Endodermal cell (in vitro differentiated cells): ENCODE results near the gene NAA30. TPM values are rescaled to one million over a fixed set of nuclear protein-coding genes. Genes with fewer than 3 reads are reported as not detected.

Source experiments
- DNase-seq: peaks from one replicate; pipeline ENCODE4 v3.0.0-alpha.2; 2017
- H3K27ac ChIP-seq: 2 replicates; pipeline ENCODE4 v1.5.1; 2013; ENCODE audit warnings: mild to moderate bottlenecking, low read depth, low read length, moderate library complexity
- H3K27me3 ChIP-seq: 2 replicates; pipeline ENCODE4 v1.6.1; 2013; ENCODE audit warnings: mild to moderate bottlenecking, low read length, moderate library complexity; ENCODE audit not compliant: insufficient read depth, control insufficient read depth, poor library complexity, severe bottlenecking
- H3K36me3 ChIP-seq: 2 replicates; pipeline ENCODE4 v1.7.0; 2013; ENCODE audit warnings: mild to moderate bottlenecking, low read length, moderate library complexity; ENCODE audit not compliant: control insufficient read depth, insufficient read depth
- H3K4me1 ChIP-seq: one replicate; pipeline ENCODE4 v1.7.0; 2013; ENCODE audit warnings: low read length; ENCODE audit not compliant: control insufficient read depth, insufficient read depth
- H3K4me3 ChIP-seq: 2 replicates; pipeline ENCODE4 v1.5.1; 2013; ENCODE audit warnings: mild to moderate bottlenecking, low read length, moderate library complexity
- H3K9ac ChIP-seq: 2 replicates; pipeline ENCODE4 v1.6.1; 2013; ENCODE audit warnings: mild to moderate bottlenecking, low read length, moderate library complexity; ENCODE audit not compliant: poor library complexity, severe bottlenecking; ENCODE audit errors: extremely low read depth
- H3K9me3 ChIP-seq: 2 replicates; pipeline ENCODE4 v1.6.1; 2013; ENCODE audit warnings: mild to moderate bottlenecking, low read length, moderate library complexity; ENCODE audit not compliant: control insufficient read depth
- H3K27ac Mint-ChIP-seq: 2 replicates; pipeline ENCODE4 v1.8.0; 2020; ENCODE audit warnings: mixed read lengths
- H3K27me3 Mint-ChIP-seq: 2 replicates; pipeline ENCODE4 v1.8.0; 2021; ENCODE audit warnings: mild to moderate bottlenecking, mixed read lengths; ENCODE audit not compliant: insufficient read depth
- H3K36me3 Mint-ChIP-seq: 2 replicates; pipeline ENCODE4 v1.8.0; 2020; ENCODE audit warnings: low read depth, mixed read lengths
- H3K4me1 Mint-ChIP-seq: 2 replicates; pipeline ENCODE4 v1.8.0; 2020; ENCODE audit warnings: mixed read lengths
- H3K4me3 Mint-ChIP-seq: 2 replicates; pipeline ENCODE4 v1.8.0; 2020; ENCODE audit warnings: mild to moderate bottlenecking, moderate library complexity, mixed read lengths
- H3K9me3 Mint-ChIP-seq: 2 replicates; pipeline ENCODE4 v1.8.0; 2020; ENCODE audit warnings: mild to moderate bottlenecking, mixed read lengths
- WGBS, 2 experiments: methylation state at CpG; one replicate each; pipeline versions ENCODE4 v1.1.5 to v1.1.7; 2013; ENCODE audit warnings: missing lambda C conversion rate in 2 of 2, mixed read lengths in 1 of 2; ENCODE audit not compliant: insufficient coverage in 1 of 2, insufficient read length in 1 of 2; 5-methylcytosine and 5-hydroxymethylcytosine counted together
- total RNA-seq, 2 donors: library from RNA; stranded (reverse); fragmentation: NEBNext Ultra II Directional in 1 of 2; extraction: Animal tissue kit (Norgen Biotek cat#: 25700) in 1 of 2; gene quantifications; 2 replicates in 1 of 2; 3 replicates in 1 of 2; pipeline ENCODE4 v1.2.1, GENCODE V29; 2021
- TF ChIP-seq, protein P1 (sequence below): fragments of 200-600 bp; sonication (generic); conservative IDR thresholded peaks from 2 replicates; pipeline ENCODE4 v1.5.0; 2021; ENCODE audit warnings: antibody characterized with exemption, mild to moderate bottlenecking

The NAA30 gene
- total RNA-seq, 2 donors from 2014 or later = 23.0 to 26.0 TPM

DNA sequence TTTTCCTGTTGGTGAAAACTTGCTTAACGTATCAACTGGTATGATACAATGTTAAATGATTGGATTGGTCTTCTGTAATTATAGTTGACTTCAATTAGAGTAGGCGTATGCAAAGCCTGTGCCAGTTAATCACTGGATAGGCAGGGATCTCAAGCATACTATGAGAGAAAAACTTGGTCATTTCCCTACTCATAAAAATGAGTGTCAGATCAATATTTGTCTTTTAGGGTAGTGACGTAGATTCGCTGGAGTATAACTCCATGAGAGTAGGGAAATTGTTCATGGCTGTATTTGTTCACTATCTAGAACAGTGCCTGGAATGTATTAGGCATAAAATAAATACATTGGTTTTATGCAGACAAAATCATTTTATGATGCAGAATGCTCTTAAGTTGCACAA, 28.6 kb downstream of the NAA30 start:
- H3K4me1 Mint-ChIP-seq = no peaks in the 10 kb centered on the region
- TF ChIP-seq, protein P1, sequence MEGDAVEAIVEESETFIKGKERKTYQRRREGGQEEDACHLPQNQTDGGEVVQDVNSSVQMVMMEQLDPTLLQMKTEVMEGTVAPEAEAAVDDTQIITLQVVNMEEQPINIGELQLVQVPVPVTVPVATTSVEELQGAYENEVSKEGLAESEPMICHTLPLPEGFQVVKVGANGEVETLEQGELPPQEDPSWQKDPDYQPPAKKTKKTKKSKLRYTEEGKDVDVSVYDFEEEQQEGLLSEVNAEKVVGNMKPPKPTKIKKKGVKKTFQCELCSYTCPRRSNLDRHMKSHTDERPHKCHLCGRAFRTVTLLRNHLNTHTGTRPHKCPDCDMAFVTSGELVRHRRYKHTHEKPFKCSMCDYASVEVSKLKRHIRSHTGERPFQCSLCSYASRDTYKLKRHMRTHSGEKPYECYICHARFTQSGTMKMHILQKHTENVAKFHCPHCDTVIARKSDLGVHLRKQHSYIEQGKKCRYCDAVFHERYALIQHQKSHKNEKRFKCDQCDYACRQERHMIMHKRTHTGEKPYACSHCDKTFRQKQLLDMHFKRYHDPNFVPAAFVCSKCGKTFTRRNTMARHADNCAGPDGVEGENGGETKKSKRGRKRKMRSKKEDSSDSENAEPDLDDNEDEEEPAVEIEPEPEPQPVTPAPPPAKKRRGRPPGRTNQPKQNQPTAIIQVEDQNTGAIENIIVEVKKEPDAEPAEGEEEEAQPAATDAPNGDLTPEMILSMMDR = no peak

DNA sequence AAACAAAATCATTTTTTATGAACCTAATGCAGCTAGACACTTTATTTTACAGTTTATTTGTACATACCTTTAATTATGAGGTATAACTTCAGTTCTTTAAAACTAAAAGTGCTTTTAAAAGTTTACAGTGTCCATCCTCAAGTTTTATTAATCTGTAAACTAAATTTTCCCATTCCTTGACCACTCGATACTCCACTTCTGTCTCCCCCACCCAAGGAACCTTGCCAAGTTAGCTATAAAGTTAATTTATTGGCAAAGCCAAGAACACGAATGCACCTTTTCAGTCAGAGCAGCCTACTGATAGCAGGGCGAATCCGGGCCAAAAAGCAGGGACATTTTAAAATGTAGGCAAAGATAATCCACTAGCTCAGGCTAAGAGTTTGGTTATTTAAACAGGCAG, 29.6 kb downstream of the NAA30 start:
- H3K9me3 Mint-ChIP-seq = no peaks in the 10 kb centered on the region
- H3K27ac Mint-ChIP-seq = no peak overlapping the region

More for the DNA sequence above, 28.6 kb downstream of the NAA30 start:
- Histone ChIP-seq H3K4me1 (no peaks in the 10 kb centered on the region), H3K4me3 (no peak overlapping the region), H3K27me3 (no peaks in the 10 kb centered on the region), H3K36me3 (no peaks in the 10 kb centered on the region), H3K9ac (no peak overlapping the region), H3K27ac (no peak overlapping the region), H3K9me3 (no peaks in the 10 kb centered on the region)
- Mint-ChIP-seq H3K4me3 (no peak overlapping the region), H3K36me3 (no peaks in the 10 kb centered on the region), H3K27me3 (no peaks in the 10 kb centered on the region), H3K9me3 (no peaks in the 10 kb centered on the region), H3K27ac (no peak overlapping the region)
- WGBS, 2 experiments = 93 to 96% methylated on average over 3 to 4 of the region's 4 CpGs
- DNase-seq = no peak

DNA sequence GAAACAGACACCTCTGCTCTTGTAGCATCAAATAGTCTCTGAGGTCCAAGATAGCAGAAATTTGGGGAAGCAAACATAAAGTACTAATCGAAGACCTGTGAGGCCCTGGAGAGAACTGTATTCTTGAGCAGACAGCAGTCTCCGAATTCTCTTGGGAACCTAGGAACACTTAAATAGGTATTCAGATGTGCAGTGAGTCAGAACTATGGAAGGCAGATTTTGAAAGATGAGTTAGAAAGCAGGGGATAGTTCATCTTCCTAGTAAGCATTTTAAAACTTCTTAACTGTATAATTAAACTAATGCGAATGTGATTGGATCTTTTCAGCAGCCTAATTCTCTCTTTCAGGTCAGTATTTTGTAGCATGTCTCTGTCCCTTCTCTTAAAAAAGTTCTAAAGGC, 30.6 kb downstream of the NAA30 start:
- no peaks in the 10 kb centered on the region for H3K4me1 ChIP-seq
- H3K36me3 ChIP-seq = no peaks in the 10 kb centered on the region
- H3K9ac ChIP-seq = no peak overlapping the region
- Mint-ChIP-seq H3K4me1 (no peaks in the 10 kb centered on the region), H3K36me3 (no peaks in the 10 kb centered on the region), H3K27ac (no peak overlapping the region), H3K4me3 (no peak overlapping the region), H3K9me3 (no peaks in the 10 kb centered on the region), H3K27me3 (no peaks in the 10 kb centered on the region)
- no peaks in the 10 kb centered on the region for H3K27me3 ChIP-seq
- H3K4me3 ChIP-seq = no peak overlapping the region
- DNase-seq = no peak
- H3K27ac ChIP-seq = no peak overlapping the region
- H3K9me3 ChIP-seq = no peaks in the 10 kb centered on the region
- WGBS, 2 experiments = 93 to 96% methylated on average over 2 to 3 of the region's 3 CpGs
- TF ChIP-seq, protein P1 = no peak

More for the DNA sequence above, 29.6 kb downstream of the NAA30 start:
- no peak overlapping the region for H3K4me3 ChIP-seq
- TF ChIP-seq, protein P1 = no peak
- no peak overlapping the region for H3K4me3 Mint-ChIP-seq
- no peak overlapping the region for H3K27ac ChIP-seq
- no peaks in the 10 kb centered on the region for H3K36me3 Mint-ChIP-seq
- 91 to 100% methylated on average over 3 to 4 of the region's 4 CpGs for WGBS, 2 experiments
- H3K27me3 ChIP-seq = no peaks in the 10 kb centered on the region
- no peaks in the 10 kb centered on the region for H3K9me3 ChIP-seq
- no peak for DNase-seq
- H3K4me1 ChIP-seq = no peaks in the 10 kb centered on the region
- no peaks in the 10 kb centered on the region for H3K4me1 Mint-ChIP-seq
- H3K9ac ChIP-seq = no peak overlapping the region
- no peaks in the 10 kb centered on the region for H3K36me3 ChIP-seq
- H3K27me3 Mint-ChIP-seq = no peaks in the 10 kb centered on the region
